Epithelial cell of esophagus (primary cell): ENCODE results near the gene MRPL52.

ENCODE experiments used
- DNase-seq: peaks from one replicate; pipeline ENCODE4 v3.0.0; 2010; ENCODE audit warnings: low read depth
- H3K4me3 ChIP-seq: 2 replicates; pipeline ENCODE4 v1.5.1; 2011; ENCODE audit warnings: mild to moderate bottlenecking, low read length, control low read depth
- CTCF ChIP-seq: IDR thresholded peaks from 2 replicates; pipeline ENCODE4 v1.5.1; 2011; ENCODE audit warnings: low read depth, mild to moderate bottlenecking, low read length, control low read depth, inconsistent platforms; ENCODE audit not compliant: insufficient read depth; ENCODE audit errors: missing control alignments

The MRPL52 gene

GRCh38 chr14:22883173-22883976 is 53.7 kb downstream of the MRPL52 start, which contains the start of gene REM2:
TSS of gene REM2 (plus strand) at chr14:22883222. CDS start at chr14:22883288, 66 bp downstream.
- H3K4me3 ChIP-seq = no peak within 1 kb of the TSS
- TF ChIP-seq CTCF = no peak
- no peak for DNase-seq

- no peak for TF ChIP-seq CTCF
- no peak for DNase-seq
- no peak overlapping the region for H3K4me3 ChIP-seq
These were observed 54.5 kb downstream of the MRPL52 start for GRCh38 chr14:22884076-22884737.
